Daoy (cell line): ENCODE measurements around the gene MICAL3. TPM values are rescaled to one million over a fixed set of nuclear protein-coding genes. Genes with fewer than 3 reads are reported as not detected.

Experiments
- DNase-seq: peaks from one replicate; pipeline ENCODE4 v3.0.0-alpha.2; 2015; ENCODE audit warnings: low read depth
- total RNA-seq: library from RNA; depleted of rRNA; stranded (reverse); fragments of >200 nt; shearing (Covaris generic); gene quantifications from 2 replicates; pipeline ENCODE4 v1.2.3, GENCODE V29; 2014

MICAL3 gene
- total RNA-seq, 1 experiment from 2014 or later = 26.2 TPM

DNA sequence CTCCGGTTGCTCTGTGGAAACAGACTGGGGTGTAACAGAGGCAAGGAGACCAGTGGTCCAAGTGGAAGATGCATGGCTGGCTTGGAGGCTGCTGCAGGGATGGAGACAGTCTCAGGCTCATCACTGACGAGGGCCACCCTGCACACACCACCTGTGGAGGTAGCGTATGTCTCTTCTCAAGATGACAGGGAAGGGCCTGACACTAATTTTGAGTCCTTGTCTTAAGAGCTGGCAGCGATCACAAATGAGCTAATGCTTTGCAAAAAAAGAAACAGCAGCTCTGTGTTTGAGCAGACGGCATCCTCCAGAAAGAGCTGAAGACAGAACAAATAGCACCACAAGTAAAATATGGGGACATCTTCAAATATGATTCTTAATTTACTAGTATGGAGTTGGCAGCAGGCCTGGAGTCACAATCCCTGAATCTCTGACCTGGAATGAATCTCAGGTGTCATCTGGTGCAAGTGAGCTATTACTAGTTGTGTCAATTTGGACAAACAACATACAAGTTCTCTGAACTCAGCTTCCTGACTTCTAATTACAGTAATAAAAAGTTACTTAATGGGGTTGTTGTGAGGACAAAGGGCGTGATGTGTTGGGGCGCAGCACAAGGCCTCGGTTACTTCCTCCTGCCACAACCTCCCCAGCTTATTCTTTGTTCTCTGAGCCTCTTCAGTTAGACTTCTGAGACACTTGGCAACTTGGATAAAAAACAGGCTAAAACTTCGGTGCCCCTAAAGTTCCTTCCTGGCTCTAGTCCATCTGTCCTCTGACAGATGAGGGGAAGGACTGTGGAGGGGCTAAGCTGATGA, 154.9 kb downstream of the MICAL3 start:
- DNase-seq = no peak

DNA sequence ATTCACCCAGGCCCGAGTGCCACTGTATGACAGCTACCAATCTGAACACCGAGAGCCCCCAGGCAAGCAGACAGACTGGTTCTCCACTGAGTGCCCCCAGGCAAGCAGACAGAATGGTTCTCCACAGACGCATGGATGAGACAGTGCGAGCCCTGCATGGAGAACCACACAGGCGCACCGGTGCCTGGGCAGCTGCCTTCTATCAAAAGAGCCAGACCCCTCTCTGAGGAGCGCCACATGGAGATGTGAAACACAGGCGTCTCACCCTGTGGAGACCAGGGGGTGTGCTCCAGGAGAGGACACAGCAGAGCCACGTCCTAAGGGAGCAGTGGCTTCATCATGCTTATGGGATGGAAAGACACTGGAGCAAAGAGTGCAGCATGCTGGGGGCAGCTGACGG, 155.6 kb downstream of the MICAL3 start:
- no peak for DNase-seq

DNA sequence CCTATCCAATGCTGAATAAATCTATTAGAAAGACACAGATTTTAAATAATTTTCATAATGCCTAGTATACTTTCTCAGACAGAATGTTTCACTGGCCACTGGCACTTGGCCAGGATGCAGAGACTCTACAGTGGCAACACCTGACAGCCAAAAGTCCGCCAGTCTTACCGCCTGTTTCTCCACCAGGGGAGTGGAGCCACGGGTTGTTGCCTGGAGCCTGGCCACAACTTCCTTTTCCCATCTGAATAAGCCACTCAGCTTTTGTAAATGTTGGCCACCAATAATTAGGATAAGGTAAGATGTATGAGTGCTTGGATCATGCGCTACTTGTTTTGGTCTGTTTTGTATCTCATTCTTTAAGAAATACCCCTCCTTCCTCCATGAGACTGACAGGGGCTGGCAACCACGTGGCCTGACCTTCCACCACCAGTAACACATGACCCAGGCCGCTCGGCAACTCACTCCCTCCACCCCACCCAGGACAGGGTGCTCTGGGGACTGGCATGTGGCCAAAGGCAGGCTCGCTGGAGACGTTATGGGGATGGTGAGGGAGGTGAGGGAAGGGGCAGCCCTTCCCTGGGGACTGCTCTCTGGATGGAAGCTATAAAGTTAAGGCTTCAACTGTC, 157.1 kb downstream of the MICAL3 start:
- no peak for DNase-seq

DNA sequence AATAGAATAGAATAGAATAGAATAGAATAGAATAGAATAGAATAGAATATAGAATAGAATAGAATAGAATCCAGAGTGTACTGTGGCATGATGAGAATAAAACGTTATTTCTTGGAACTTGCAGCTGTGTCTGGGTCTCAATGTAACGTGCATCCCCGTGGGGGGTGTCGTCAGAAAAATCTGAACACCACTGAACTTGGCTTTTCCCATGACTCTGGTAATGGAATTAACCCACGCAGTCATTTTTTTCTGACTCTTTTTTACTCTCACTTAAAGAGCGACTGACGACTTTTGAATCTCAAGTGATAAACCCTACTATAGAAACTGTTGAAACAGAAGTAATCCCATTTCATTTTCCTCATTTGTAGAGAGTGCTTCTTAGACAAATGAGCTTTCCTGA, 157.7 kb downstream of the MICAL3 start:
- no peak for DNase-seq

DNA sequence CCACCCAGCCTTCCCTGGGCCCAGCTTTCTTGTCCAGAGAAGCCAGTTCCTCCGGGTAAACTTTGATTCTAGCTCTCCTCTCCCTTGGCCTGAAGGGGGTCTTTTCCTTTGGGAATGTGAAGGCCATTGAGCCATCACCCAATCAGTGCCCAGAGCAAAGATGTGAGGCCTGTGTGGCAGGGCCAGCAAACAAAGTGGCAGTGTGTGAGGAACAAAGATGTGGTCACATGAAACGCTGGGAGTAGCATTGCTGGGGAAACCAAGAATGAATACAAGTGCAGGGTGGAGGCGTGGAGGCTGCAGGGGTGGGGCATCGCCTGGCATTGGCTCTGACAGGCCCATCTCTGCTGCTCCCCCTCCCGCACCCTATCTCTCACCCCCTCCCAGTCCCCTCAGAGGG, 158.2 kb downstream of the MICAL3 start:
- DNase-seq = no peak

DNA sequence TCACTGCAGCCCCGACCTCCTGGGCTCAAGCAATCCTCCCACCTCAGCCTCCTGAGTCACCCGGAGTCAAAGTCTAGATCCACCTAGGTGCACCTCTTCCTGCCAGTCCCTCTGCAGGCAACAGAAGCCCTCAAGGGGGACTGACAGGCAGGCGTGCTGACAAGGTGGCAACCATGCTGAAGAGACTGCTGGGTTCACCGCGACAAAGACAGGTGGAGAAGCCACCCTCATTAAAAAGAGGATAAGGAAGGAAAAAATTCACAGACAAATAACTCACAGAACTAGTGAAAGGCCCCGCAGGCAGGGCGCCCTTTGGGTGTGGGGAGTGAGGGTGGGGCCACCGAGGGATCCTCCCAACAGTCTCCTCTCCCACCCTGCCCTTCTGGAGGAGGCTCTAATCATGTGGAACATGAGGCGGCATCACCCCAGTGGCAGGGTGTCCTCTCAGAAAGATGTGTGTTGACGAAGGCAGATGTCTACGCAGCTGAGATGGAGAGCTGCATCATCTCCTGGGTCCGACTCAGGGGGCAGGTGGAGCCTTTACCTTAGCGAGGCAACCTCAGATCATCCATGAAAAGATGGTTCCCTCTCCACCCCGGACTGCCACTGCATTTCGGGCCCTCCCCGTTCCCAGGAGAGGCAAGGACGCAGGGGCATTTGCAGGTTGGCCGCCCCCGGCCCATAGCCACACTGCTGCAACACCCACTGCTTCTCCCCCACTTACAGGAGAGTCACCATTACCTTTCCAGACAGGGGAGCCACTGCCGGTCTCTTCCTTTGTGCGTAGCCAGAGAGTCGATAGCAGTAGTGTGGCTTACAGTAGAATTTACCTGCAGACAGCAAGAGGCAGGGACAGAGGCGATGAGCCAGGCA, 158.9 kb downstream of the MICAL3 start:
- DNase-seq = no peak

DNA sequence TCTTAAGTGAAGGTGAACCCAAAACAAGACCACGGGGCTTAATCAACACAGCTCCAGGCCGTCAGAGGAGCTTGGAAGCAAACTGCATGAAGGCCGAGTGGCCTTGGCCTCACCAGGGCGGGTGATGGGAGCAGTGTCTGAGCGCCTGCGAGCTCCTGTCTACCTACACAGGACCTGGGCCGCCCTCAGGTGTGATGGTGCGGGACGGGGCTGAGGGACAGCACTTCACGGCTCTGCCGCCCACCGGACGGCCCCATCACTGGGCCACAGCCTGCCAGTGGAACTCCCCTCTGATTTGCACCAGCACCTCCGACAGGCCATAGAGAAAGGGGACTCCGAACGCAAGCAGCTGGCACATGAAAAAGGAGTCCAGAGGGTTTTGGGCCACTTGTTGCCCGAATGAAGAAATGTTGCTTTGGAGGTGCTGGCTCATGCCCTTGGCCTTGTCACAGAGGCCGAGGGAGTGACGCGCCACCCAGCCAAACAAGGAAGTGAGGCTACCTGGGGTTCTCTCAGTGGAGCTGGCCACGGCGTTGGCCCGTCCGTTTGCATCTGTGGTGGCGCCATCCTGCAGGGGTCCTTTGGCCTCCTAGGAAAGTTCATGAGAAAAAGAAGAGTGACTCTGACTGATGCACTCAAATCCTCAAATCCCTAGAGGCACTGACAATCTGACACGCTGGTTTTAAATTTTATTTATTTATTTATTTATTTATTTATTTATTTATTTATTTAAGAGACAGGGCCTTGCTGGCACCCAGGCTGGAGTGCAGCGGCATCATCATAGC, 159.8 kb downstream of the MICAL3 start:
- no peak for DNase-seq

DNA sequence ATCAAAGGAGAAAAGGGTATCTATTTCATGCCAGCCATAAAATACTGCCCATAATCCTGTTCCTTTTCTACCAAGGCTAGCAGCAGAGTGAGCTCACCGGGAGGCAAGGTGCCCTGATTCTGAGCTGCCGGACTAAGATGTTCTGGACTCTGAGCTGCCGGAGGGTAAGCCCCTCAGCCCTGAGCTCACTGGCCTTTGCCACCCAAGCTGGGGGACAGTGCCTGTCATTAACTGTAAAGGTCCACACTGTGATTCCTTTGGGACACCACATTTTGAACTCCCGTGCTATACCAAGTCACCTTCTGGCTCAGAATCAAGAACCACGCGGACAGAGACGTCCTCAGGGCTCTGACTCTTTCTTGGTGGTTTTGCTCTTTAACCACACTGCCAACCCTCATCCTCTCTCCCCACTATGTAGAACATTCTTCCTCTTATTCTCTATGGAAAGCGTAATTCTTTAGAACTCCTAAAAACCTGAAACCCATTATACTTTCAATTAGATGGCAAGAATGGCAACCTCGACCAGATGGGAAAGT, 161.6 kb downstream of the MICAL3 start:
- no peak for DNase-seq

DNA sequence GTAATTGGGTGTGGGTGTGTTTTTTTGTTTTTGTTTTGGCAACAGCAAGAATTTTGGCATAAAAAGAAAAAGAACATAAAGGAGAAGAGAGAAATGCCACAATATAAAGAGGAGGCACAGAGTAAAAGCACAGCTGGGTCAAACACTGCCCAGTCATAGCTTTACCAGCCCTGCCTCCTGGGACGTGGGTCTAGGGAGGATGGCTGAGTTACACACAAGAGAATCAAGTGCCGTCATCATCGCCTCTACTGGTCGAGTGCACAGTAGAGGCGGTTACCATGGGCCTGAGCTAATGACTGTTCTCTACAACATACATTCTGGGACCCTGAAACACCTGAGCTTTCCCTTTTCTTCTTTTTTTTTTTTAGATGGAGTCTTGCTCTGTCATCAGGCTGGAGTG, 162.5 kb downstream of the MICAL3 start:
- DNase-seq = no peak

DNA sequence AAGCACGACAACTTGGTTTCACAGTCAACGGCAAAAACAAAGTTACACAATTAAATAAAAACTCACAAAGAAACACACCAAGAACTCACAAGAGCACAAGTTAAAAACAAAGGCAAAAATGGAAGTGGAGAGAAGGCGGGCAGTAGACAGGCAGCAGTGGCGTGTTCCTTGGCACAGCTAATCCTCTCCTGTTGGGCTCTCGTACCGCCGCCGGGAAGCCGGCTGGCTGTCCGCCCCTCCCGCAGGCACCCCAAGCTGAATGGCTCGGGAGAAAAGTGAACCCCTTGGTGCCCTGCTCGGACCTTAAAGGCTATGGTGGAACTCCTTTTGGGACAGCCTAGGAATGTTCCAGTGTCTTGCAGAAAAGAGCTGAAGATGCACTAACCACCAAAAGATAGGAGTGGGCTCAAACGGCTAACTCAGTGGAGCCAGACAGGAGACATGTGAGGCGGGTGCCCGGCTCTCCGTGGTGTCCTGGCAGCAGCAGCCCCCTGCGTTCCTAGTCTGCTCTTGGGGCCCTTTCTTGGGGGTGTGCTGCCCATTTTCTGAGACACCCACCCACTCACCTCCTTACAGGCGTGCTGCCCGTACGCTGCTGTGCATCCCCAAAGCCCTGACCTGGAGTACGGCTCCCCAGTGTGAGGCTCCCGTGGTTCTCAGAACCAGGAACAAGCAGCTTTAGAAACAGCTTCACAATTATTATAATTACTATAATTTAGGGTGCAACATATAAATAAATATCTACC, 164.0 kb downstream of the MICAL3 start:
- DNase-seq = no peak

DNA sequence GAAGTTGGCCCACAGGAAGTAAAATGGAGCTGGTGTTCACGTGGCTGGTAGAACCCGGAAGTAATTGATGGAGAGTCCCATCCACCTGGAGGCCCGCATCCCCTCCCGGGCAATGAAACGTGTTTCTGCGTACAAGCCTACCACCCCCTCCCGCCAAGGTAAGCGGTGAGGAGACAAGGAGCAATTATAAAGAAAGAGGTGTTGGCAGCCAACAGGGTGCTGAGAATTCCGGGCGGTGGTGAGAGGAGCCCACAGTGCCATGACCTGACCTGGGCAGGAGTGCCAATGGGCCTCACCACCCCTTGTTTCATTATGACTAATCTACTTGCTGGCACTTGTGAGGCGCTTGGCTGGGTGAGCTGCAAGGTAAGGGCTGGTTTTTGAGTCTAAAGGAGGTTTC, 166.3 kb downstream of the MICAL3 start:
- DNase-seq = no peak

DNA sequence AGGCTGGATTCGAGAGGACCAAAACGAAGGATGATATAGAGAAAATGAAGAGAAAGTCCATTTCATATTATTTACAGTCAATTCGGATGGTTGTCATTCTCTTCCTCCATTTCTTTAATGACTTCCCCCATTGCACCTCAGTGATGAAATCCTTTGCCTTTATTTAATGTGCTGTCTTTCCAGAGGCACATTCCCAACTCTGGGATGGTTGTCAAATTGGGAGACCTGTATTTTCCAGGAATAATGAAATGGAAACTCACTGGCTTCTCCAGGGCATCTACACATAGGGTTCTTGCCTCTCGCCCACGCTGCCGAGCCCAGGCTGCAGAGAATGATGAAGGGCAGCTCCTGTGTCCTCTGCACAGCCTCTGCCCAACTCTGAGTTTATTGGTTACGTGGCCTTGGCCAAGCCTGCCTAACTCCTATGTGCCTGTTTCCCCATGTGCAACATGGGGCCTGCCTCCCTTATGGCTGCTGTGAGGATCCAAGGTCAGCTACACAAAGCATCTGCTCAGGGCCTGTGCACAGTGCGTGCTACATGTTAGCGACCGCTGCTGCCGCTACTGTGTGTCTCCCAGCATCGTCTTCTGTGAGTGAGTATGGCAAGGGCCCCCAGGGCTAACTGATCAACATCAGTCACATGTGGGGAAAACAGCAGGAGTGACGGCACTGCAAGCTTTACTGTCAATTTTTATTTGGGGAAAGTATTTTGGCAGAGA, 168.6 kb downstream of the MICAL3 start:
- DNase-seq = no peak

DNA sequence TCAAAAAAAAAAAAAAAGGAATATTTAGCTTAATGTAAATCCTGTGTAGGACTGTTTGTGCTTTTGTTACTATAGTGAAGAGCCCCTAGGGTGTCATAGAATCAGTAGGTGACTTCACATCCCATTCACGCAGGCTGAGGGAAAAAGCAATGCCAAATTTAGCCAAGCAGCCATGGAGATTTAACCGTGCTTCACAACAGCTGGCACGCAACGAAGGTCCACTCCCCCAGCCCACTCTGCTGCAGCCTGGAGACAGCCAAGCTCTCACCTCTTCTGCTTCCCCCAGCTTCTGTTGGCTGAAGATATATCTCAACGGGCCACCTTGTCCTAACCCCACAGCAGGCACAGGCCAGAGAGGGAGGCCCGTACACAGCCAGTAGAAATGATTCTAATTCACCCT, 171.3 kb downstream of the MICAL3 start:
- DNase-seq = no peak

DNA sequence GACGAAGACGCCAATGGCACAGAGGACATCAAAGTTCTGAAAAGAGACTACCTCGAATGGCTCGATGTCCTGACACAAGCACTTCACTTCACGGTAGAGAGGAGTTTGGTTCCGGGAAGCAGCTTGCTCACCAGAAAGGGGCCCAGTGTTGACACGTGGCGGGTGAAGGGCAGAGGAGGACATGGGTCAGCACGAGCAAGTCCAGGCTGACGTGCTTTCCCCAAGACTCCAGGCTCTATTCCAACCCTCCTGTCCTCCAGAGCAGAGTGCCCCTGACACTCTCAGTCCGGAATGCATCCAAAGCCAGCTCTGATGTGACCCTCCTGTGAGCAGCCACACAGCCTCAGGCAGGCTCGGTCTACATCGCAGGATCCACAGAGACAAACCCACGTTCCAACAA, 172.6 kb downstream of the MICAL3 start:
- no peak for DNase-seq

DNA sequence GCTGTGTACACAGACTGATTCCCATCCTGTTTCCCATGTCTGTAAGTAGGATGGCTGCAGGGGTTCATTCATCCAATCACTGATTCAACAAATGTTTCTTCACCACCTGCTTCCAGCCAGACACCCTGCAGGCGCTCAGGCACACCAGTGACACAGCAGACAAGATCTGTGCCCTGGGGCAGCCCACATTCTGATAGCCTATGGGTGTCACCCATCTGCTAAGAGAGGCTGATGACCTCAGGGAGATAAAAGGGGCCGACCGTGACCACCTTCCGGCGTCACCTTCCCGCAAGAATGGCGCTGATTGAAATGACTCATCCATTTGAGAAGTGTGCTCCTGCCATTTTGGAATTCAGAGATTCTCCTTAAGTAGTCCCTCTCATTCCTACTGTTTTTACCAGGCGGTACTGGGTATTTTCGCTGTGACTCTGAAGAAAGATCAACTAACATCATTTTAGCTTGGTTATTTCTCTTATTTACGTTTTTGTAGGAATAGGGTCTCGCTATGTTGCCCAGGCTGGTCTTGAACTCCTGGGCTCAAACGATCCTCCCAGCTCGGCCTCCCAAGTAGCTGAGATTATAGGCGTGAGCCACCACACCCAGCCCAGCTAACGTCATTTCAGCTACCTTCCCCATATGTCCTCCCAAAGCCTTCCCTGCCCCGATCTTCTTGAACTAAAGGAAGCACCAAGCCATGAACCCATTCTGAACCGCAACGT, 176.8 kb downstream of the MICAL3 start:
- peak; percentile 49 for DNase-seq

DNA sequence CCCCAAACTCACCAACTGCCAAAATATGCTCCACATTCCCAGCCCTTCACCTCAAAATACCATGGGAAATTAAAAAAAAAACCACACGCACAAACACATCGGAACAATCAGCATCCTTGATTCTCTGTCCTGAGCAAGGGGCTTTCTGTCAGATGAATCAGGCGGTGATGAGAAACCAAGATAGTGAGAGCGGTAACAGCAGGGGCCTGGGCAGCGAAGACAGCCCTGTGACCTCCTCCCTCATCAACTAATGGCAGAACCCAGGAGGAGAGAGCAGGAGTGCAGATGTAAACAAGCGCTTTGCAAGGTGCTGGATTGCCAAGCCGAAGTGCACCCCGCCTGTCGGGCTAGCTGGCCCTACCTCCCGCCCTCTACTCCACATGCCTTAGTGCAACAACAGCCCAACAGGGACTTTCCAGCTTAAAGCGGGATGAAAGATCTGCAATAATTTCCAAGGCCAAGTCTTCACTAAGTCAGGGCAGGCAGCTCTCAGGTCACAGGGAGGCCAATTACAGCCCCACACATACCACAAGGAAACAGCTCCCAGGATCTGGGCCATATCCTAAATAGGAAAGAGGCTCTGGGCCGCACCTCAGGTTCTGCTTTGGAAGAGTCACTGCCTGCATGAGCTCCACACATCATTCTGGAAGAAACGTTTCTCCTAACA, 177.9 kb downstream of the MICAL3 start:
- no peak for DNase-seq

DNA sequence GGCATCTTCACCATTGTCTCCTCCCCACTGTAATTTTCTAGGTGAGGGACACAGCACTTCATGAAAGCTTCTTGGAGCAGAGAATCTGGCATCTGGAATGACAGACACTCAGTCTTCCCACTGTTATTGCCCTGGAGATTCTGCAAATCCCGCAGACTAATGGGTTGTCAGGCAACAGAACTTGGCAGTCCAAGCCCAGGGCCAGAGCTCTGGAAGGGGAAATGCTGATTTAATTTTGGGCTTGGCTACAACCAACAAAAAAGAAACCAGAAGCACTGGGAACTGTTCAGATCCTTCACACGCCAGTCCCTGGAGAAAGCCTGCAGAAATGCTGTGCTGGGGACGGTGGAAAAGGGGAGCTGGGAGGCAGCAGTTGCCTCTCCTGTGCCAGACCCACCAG, 178.6 kb downstream of the MICAL3 start:
- no peak for DNase-seq

DNA sequence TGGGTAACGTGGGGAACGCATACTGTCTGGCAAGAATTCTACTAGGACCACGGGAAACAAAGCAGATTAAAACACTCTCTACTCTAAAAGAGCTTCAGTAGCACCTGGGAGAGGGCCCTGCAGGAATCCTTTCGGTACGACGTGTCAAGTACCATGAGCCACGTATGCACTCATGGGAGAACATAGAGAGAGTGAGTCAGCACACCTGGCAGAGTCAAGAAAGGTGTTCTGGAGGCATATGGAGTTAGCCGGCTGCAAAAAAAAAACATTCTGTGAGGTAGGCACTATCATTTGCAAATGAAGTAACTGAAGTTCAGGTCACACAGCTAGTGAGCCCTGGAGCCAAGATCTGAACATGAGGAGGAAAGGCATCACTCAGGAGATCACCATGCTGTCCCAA, 179.0 kb downstream of the MICAL3 start:
- no peak for DNase-seq

DNA sequence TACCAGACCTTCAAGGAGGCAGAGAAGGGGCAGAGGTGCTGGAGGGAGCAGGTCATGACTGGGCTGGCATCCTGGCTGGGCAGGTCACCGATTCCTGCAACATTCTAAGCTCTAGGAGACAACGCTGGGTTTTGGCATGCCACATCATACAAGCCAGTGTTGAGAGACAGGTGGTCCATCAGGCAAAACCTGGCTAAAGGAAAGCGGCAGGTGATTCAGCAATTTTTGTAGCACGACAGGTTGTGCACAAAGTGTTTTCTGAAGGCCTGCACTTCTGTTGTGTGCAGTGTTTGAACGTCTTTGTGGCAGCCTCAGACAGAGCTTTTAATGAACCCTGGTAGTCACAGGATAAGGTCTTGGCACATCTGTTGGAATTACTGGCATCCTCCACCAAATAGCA, 180.2 kb downstream of the MICAL3 start:
- no peak for DNase-seq
